ENCODE results near the gene GOLGB1. TPM values are rescaled to one million over a fixed set of nuclear protein-coding genes. Genes with fewer than 3 reads are reported as not detected.

Gene GOLGB1
- total RNA-seq, 4 donors from 2014 or later, result 71.7 to 101 (median 94.9) TPM

GRCh38 chr3:121627622-121628021 is 121.9 kb downstream of the GOLGB1 start:
- TF ChIP-seq POLR2A (IDR thresholded peaks at IDR 0.05) (no peak), EP300 (IDR thresholded peaks at IDR 0.05; ENCODE audit: low read depth) (no peak), POLR2AphosphoS5 (IDR thresholded peaks at IDR 0.05) (no peak)
- TF ChIP-seq, protein P1, sequence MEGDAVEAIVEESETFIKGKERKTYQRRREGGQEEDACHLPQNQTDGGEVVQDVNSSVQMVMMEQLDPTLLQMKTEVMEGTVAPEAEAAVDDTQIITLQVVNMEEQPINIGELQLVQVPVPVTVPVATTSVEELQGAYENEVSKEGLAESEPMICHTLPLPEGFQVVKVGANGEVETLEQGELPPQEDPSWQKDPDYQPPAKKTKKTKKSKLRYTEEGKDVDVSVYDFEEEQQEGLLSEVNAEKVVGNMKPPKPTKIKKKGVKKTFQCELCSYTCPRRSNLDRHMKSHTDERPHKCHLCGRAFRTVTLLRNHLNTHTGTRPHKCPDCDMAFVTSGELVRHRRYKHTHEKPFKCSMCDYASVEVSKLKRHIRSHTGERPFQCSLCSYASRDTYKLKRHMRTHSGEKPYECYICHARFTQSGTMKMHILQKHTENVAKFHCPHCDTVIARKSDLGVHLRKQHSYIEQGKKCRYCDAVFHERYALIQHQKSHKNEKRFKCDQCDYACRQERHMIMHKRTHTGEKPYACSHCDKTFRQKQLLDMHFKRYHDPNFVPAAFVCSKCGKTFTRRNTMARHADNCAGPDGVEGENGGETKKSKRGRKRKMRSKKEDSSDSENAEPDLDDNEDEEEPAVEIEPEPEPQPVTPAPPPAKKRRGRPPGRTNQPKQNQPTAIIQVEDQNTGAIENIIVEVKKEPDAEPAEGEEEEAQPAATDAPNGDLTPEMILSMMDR (IDR thresholded peaks at IDR 0.05), result no peak
- DNase-seq, result no peak
- H3K4me1 ChIP-seq, result no peaks in the 10 kb centered on the region
- H3K9me3 ChIP-seq, result no peaks in the 10 kb centered on the region
- no peak overlapping the region for H3K27ac ChIP-seq
- no peak overlapping the region for H3K4me3 ChIP-seq
- in situ Hi-C loops (cut with MboI; ENCODE audit: low pct_ligation_motif_present in 1 of 4, low pct_unique_long_range_greater_than_20kb in 1 of 4, low sequenced_read_pairs in 3 of 4) (no loop called here), intact Hi-C loops (cut with DNase I; ENCODE audit: low total_unique reads) (no loop called here)
- no peaks in the 10 kb centered on the region for H3K36me3 ChIP-seq
- 82% methylated on average over 3 of the region's 3 CpGs; no CpG with 5 or more reads in 1 of the 2 donors for WGBS, 2 donors (ENCODE audit: low coverage in 1 of 2)
- no peaks in the 10 kb centered on the region for H3K27me3 ChIP-seq

- Histone ChIP-seq H3K27me3 (no peaks in the 10 kb centered on the region), H3K4me3 (no peak overlapping the region), H3K9me3 (no peaks in the 10 kb centered on the region), H3K36me3 (no peaks in the 10 kb centered on the region), H3K4me1 (no peaks in the 10 kb centered on the region), H3K27ac (no peak overlapping the region)
- TF ChIP-seq POLR2AphosphoS5 (IDR thresholded peaks at IDR 0.05), result no peak
- TF ChIP-seq POLR2A (IDR thresholded peaks at IDR 0.05), result no peak
- TF ChIP-seq, protein P1 (IDR thresholded peaks at IDR 0.05), result no peak
- no peak for TF ChIP-seq EP300 (IDR thresholded peaks at IDR 0.05; ENCODE audit: low read depth)
- 84 to 86% methylated on average over 3 to 4 of the region's 4 CpGs for WGBS, 2 donors (ENCODE audit: low coverage in 1 of 2)
- in situ Hi-C loops (cut with MboI; ENCODE audit: low pct_ligation_motif_present in 1 of 4, low pct_unique_long_range_greater_than_20kb in 1 of 4, low sequenced_read_pairs in 3 of 4) (no loop called here), intact Hi-C loops (cut with DNase I; ENCODE audit: low total_unique reads) (no loop called here)
- DNase-seq, result no peak
Measured at GRCh38 chr3:121627211-121627610, 122.3 kb downstream of the GOLGB1 start.

GRCh38 chr3:121626495-121626894 is 123.0 kb downstream of the GOLGB1 start:
- H3K4me3 ChIP-seq, result no peak overlapping the region
- in situ Hi-C loops (cut with MboI; ENCODE audit: low pct_ligation_motif_present in 1 of 4, low pct_unique_long_range_greater_than_20kb in 1 of 4, low sequenced_read_pairs in 3 of 4) (no loop called here), intact Hi-C loops (cut with DNase I; ENCODE audit: low total_unique reads) (no loop called here)
- H3K27me3 ChIP-seq, result no peaks in the 10 kb centered on the region
- 86 to 94% methylated on average over 3 to 4 of the region's 4 CpGs for WGBS, 2 donors (ENCODE audit: low coverage in 1 of 2)
- no peak overlapping the region for H3K27ac ChIP-seq
- no peak for TF ChIP-seq POLR2A (IDR thresholded peaks at IDR 0.05)
- no peak for TF ChIP-seq EP300 (IDR thresholded peaks at IDR 0.05; ENCODE audit: low read depth)
- no peak for TF ChIP-seq POLR2AphosphoS5 (IDR thresholded peaks at IDR 0.05)
- TF ChIP-seq, protein P1 (IDR thresholded peaks at IDR 0.05), result no peak
- no peaks in the 10 kb centered on the region for H3K36me3 ChIP-seq
- no peak for DNase-seq
- no peaks in the 10 kb centered on the region for H3K4me1 ChIP-seq
- no peaks in the 10 kb centered on the region for H3K9me3 ChIP-seq

- Histone ChIP-seq H3K27ac (no peak overlapping the region), H3K36me3 (no peaks in the 10 kb centered on the region), H3K4me3 (no peak overlapping the region), H3K4me1 (no peaks in the 10 kb centered on the region), H3K27me3 (no peaks in the 10 kb centered on the region), H3K9me3 (no peaks in the 10 kb centered on the region)
- in situ Hi-C loops (cut with MboI; ENCODE audit: low pct_ligation_motif_present in 1 of 4, low pct_unique_long_range_greater_than_20kb in 1 of 4, low sequenced_read_pairs in 3 of 4), result no loop called here
- no peak for TF ChIP-seq EP300 (IDR thresholded peaks at IDR 0.05; ENCODE audit: low read depth)
- no peak for DNase-seq
- intact Hi-C loops (cut with DNase I; ENCODE audit: low total_unique reads), result no loop called here
- WGBS, 2 donors (ENCODE audit: low coverage in 1 of 2), result 33 to 69% methylated on average over 3 to 14 of the region's 14 CpGs
Measured at GRCh38 chr3:121624147-121624899, 125.2 kb downstream of the GOLGB1 start.

Measured in transverse colon (tissue), 4 donors.